SU-DHL-6 (cell line): ENCODE measurements around the gene RYR2.

Experiments
- EZH2phosphoT487 ChIP-seq: fragments of 200-600 bp; sonication (generic), shearing (Covaris generic); conservative IDR thresholded peaks from 2 replicates; pipeline ENCODE4 v1.6.1; 2018; ENCODE audit warnings: mild to moderate bottlenecking, antibody characterized with exemption, low read length, moderate library complexity, mixed read lengths
- TF ChIP-seq, protein P1 (sequence below): fragments of 200-600 bp; sonication (generic); IDR thresholded peaks from one replicate; pipeline ENCODE4 v1.5.1; 2017; ENCODE audit warnings: antibody characterized with exemption, mild to moderate bottlenecking, low read length, moderate library complexity; ENCODE audit not compliant: insufficient read depth, poor library complexity, severe bottlenecking

DNA sequence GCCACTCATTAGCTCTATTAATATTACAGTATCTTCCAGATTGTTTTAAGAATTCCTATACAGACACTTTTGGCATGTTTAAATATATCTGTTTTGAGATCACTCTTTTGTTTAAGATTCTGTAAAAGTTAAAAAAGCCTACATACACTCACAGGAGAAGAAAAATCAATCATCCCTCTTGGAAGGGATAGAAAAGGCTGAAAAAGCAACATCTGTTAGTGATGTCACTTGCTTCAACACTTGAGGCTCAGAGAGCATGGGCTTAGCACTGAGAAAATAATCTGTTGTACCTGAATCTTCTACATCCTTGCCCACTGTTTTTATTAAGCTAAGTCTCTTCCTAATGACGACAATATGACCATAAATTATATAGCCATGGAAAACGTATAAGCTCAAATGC, 721.8 kb downstream of the RYR2 start:
- TF ChIP-seq, protein P1, sequence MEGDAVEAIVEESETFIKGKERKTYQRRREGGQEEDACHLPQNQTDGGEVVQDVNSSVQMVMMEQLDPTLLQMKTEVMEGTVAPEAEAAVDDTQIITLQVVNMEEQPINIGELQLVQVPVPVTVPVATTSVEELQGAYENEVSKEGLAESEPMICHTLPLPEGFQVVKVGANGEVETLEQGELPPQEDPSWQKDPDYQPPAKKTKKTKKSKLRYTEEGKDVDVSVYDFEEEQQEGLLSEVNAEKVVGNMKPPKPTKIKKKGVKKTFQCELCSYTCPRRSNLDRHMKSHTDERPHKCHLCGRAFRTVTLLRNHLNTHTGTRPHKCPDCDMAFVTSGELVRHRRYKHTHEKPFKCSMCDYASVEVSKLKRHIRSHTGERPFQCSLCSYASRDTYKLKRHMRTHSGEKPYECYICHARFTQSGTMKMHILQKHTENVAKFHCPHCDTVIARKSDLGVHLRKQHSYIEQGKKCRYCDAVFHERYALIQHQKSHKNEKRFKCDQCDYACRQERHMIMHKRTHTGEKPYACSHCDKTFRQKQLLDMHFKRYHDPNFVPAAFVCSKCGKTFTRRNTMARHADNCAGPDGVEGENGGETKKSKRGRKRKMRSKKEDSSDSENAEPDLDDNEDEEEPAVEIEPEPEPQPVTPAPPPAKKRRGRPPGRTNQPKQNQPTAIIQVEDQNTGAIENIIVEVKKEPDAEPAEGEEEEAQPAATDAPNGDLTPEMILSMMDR = no peak
- no peak for TF ChIP-seq EZH2phosphoT487
